ENCODE results near the gene KISS1R. TPM values are rescaled to one million over a fixed set of nuclear protein-coding genes. Genes with fewer than 3 reads are reported as not detected.
A peak's percentile ranks its signal among the peaks of the same experiment; 100 is the strongest.

KISS1R gene
- total RNA-seq, 1 donor from 2014 or later, result not detected

GRCh38 chr19:936175-936546, 19.0 kb downstream of the KISS1R start:
- no peak for DNase-seq (ENCODE audit: low spot score)

- DNase-seq (ENCODE audit: low spot score), result no peak
Measured at GRCh38 chr19:937259-937694, 20.1 kb downstream of the KISS1R start.

GRCh38 chr19:938233-938923, 21.2 kb downstream of the KISS1R start:
- DNase-seq (ENCODE audit: low spot score), result no peak

GRCh38 chr19:939439-939838, 22.3 kb downstream of the KISS1R start:
- no peak for DNase-seq (ENCODE audit: low spot score)

DNA sequence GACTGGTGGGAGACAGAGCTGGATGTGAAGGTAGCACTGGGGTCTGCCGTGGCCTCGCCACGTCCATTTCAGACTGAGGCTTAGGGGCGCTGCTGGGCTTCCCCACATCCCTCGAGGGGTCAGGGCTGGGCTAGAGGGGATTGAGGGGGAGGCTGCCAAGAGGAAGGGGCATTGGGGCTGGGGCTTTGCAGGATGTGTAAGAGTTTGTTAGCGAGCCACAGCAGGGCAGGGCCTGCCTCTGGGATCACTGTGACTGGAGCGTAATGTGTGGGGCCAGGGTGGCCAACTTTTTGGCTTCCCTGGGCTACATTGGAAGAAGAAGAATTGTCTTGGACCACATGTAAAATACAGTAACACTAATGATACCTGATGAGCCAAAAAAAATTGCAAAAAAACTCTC, 22.8 kb downstream of the KISS1R start:
- DNase-seq (ENCODE audit: low spot score), result no peak

DNA sequence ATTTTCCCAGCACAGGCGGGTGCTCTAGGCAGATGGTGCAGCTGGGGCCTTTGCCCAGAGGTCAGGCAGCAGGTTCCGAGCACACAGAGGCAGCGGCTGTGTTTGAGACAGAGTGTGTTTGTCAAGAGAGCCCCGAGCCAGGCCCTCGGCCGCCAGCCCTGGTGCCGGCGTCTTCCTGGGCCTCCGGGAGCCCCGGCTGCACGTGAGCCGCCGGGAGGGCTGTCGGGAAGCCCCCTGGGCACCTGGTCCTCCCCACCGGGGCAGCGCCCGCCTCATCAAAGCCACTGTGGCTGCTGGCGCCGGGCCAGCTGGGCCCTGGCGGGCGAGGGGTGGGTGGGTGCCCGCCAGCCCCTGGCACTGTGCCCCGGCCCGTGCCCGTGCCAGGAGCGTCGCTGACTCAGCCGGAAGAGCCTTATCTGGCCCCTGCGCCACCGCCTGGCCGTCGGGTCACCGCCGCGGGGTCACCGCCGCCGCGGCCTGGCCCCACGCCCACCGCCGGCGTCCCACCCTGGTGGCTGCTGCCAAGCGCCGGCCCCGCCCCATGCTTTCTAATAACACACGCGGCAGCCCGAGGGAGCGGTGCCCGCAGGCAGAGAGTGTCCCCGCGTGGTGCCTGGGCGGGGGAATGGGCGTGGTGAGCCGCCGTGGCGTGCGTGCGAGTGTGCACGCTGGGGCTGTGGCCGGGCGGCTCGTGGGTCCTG, 23.6 kb downstream of the KISS1R start:
- DNase-seq (ENCODE audit: low spot score), result peak; percentile 83

- no peak for DNase-seq (ENCODE audit: low spot score)
Measured at GRCh38 chr19:941292-942132, 24.4 kb downstream of the KISS1R start.

GRCh38 chr19:942133-942645, 25.1 kb downstream of the KISS1R start:
- DNase-seq (ENCODE audit: low spot score), result no peak

GRCh38 chr19:943551-944170, 26.5 kb downstream of the KISS1R start:
- DNase-seq (ENCODE audit: low spot score), result no peak

- DNase-seq (ENCODE audit: low spot score), result peak; percentile 55
Measured at GRCh38 chr19:944171-944567, 27.0 kb downstream of the KISS1R start.

GRCh38 chr19:944663-945241, 27.6 kb downstream of the KISS1R start:
- DNase-seq (ENCODE audit: low spot score), result no peak

DNA sequence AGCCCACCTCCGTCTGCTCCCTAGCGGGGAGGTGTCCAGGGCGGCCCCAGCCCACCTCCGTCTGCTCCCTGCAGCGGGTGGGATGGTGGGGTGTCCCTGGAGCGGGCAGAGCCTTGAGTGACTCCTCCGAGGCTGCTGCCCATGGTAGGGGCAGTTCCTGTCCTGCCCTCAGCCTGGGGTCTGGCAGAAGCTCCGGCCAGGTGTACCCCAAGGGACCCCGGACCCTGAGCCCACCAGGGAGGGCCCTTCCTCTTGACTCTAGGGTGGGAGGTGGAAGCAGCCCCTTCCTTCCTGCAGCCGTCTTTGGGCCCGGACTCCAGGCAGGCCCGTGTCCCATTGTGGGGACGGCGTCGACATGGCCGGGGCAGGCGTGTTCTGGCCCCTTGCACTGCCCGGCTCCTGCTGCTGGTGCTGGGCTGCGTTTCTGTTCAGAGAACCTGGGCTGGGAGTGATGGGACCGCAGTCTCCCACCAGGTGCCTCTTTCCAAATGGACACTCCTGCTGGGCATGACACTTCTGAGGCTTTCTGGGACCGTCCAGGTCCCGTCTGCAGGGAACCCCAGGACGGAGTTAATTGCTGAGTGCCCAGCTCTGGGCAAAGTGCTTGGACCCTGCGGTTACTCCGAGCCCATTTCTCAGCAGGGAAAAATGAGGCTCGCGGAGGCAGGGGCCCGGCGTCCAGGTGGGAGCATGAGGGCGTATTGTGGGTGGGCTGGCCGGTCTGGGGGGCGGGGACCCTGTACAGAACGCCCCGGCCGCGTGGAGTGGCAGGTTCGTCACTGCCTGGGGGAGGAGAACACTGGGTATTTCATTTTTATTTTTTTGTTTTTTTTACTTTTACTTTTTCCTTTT, 28.5 kb downstream of the KISS1R start:
- DNase-seq (ENCODE audit: low spot score), result no peak

DNA sequence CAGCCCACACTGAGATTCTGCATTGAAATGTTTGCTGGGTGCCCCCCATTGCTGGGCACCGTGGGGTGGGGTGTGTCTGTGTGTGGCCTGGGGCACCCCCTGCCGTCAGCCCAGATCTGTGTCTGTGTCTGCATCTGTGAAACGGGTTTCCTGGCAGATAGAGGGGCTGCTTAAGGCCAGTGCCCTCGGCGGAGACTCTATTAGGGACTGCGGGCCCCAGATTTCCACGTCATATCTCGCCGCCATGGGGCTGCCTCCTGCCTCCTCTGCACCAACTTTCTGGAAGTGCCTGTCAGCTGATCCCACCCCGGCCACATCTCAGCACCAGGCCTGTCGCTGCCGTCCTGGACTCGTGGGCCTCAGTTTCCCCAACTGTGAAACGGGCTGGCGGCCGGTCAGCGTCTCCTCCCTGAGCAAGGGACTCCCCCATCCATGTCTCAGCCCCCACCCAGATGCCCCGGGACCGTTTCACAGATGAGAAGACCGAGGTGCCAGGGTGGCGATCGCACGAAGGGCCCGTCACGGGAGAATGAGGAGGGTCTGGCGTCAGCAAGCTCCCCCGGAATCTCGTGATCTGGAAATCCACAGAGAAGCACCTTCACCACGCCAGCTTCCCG, 30.1 kb downstream of the KISS1R start:
- no peak for DNase-seq (ENCODE audit: low spot score)

DNA sequence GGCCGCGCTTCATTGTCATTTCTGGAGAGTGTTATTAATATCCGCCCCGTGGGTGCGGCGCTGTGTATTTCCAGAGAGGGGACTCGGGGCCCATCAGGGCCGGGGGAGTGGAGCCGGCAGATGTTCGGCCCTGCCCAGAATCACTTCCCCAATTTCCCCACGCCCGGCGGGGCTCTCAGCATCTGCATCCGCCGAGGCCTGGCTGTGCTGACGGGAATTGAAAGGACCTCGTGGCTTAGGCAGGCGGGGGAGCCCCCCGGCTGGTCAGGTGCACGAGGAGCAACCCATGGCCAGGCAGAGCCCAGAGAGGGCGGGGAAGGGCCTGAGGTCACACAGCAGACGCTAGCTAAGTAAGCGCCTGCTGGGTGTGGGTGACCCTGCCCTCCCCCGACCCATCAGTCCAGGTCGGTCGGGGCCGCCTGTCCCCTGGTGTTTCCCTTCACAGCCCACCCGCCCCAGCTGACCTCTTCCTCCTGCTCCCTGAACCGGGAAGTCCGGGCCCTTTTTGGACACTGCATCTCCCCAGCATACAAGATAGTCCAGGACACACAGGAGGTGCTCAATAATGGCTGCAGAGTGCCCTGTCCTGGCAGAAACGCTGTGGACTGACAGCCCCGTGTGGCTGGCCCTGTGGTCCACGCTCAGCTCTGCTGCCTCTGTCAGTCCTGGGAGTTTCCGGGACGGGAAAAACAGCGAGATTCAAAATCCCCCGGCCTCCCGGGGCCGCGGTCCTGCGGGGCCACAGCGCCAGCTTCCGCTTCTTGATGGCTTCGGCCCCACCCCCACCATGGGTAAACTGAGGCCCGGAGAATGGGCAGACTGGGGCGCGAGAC, 30.8 kb downstream of the KISS1R start:
- DNase-seq (ENCODE audit: low spot score), result no peak

- DNase-seq (ENCODE audit: low spot score), result no peak
Measured at GRCh38 chr19:948842-949496, 31.8 kb downstream of the KISS1R start.

DNA sequence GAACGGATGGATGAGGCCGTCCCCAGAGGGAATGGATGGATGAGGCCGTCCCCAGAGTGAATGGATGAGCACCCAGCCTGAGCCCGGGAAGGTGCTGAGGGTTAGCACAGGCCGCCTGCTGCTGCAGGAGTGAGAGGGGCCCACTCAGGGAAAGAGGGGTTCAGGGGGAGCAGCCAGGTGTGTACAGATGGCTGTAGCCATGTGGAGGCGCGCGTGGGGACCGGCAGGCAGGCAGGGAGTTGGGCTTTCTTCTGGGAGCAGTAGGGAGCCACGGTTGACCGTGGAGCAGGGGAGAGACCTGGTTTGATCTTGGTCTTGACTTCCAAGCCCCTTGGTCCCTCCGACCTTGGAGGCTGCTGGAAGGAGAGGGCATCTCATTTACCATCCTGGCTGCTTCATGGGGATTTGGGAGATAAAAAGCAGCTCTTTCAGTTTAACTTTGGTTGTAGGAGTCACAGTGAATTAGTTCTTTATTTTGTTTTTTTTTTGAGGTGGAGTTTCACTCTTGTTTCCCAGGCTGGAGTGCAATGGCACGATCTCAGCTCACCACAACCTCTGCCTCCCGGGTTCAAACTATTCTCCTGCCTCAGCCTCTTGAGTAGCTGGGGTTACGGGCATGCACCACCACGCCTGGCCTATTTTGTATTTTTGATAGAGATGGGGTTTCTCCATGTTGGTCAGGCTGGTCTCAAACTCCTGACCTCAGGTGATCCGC, 33.4 kb downstream of the KISS1R start:
- no peak for DNase-seq (ENCODE audit: low spot score)

DNA sequence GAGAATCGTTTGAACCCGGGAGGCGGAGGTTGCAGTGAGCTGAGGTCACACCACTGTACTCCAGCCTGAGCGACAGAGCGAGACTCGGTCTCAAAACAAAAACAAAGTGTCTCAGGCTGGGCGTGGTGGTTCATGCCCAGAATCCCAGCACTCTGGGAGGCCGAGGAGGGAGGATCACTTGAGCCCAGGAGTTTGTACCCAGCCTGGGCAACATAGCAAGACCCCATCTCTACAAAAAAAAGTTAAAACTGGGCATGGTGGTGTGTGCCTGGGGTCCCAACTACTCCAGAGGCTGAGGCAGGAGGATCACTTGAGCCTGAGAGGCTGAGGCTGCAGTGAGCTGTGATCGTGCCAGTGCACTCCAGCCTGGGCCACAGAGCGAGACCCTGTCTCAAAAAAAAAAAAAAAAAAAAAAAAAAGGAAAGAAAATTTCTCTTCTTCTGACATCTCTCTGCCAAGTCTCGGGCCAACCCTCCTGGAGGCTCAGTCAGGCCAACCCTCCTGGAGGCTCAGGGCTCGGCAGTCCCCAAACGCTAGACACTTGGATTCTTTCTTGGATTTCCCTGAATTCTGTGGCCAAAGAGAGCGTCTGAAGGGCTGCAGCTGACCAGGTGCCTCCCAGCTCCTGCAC, 35.0 kb downstream of the KISS1R start:
- DNase-seq (ENCODE audit: low spot score), result no peak
